Cerebellar cortex (tissue), 1 donor: ENCODE measurements around the gene GIT1.

Experiments
- DNase-seq: peaks from one replicate; pipeline ENCODE4 v3.0.0-alpha.2; 2015; ENCODE audit warnings: low spot score

GIT1 gene

DNA sequence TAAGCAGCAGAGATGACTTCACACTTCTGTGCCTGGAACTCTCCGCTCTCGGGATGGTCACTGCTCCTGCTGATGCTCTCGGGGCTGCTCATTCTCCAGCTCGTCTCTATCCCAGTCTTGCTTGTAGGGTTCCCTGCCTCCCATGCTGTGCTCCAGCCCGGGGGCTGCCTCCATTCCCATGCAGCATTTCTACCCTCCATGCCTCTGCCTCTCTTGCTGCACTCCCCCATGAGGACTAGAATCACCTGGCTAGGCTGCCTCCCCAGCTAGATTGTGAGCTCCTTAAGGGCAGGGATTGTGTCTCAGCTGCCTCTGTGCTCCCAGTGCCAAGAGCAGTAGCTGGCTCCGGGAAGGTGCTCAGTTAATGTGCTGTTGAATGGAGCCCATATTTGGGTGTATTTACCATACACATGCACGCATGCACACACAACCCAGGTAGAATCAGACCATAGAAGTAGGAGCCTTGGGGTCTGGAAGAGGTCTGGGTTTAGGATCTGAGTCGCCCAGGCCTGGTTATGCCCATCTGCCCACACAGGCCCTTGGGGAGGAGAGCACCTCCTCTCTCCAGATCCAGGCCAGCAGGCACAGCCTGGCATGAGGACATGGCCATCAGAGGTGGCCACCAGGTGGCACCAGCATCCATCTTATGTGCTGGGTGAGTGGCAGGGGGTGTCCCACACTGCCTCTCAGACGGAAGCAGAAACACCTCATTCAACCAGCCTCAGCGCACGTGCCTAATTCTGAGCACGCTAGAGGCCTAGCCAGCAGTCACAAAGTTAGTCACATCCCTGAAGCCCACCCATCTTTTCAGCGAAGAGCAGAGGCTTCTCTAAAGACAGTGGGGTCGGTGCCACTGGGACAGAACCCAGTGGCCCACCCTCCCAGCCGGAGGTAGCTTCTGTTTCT, 9.3 kb downstream of the GIT1 start:
- peak; percentile 90 for DNase-seq

DNA sequence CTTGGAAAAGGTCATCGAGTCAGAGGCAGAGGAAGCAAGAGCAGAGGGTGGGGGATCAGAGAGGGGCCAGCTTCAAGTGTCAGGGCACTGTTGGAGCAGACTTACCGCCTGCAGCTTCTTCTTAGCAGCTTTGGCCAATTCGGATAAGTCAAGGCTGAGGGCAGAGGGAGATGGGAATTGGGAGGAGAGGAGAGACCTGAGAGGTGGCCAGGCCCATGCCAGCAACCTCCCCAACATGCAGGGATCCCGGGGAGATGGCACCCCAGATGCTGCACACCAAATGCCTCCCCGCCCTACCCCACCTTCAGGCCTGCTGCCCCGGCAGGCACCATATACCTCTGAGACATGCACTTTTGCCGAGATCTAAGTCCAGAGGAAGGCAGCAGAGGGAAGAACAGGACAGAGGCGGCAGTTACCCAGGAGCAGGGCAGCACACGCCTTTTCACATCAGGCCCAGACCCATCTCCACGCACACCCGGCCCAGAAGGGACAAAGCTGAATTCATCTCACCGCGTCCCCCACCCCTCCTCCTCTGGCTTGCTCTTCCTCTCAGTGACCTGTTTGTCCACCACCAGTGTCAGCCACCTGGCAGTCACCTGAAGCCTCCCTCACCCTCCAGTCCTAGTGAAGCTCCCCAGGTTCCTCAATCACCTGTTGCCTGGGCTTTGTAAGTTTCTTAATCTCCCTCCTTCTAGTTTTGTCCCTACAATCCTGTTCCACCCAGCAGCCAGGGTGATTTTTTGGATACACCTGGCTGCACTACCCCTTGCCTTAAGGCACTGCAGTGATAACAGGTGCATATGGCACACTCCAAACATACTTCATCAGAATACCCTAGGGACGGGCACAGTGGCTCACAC, 10.6 kb downstream of the GIT1 start:
- DNase-seq: no peak

DNA sequence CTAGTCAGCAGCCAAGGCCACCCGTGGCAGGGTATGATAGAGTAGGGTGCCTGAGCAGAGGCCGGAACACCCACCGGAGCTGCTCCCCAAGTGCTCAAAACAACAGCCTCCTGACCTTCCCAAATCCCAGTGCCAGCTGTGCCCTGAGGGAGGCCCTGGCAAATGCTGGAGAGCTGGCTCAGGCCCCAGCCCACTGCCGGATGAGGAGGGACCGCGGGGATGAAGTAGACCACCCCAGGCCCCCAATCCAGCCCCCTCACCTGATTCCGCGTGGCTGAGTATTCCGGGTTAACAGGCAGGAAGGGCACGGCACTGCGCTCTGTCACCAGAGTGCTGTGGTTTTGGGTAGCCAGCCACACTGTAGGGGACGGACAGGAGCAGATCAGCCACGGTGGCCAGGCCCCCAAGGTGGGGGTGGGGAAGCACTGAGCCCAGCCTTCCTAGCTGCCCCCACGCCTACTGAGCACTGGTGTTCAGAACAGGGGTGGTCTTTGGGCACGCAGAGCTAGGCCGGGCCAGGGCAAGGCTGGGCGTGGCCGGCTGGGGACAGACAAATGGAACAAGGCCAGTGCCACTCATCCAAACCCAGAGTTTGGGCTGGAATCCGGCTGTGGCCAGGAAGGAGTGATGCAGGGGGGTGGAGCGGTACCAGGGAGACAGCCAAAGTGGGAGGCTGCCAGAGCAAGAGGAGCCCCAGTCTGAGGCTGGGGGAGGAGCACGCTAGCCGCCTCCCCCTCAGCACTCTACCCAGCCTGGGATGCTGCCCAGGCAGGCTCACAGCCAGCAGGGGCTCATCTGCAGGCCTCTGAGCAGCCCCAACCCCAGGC, 11.8 kb downstream of the GIT1 start:
- no peak for DNase-seq

DNA sequence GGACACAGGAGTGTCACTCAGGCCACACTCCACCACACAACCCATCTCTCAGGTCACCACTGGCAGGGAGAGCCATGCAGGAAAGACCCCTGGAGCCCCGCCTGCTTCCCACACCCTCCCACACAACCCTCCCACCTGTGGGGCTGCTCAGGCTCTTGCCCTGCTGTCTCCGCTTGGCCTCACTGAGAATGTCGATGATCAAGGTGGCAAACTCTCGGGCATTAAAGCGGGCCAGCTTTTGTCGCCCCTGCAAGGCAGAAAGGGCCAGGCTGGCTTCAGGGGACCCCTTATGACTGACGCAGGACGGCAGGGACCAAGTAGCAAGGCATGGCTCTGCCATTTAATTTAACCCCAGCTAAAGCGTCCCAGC, 12.5 kb downstream of the GIT1 start:
- DNase-seq: no peak

DNA sequence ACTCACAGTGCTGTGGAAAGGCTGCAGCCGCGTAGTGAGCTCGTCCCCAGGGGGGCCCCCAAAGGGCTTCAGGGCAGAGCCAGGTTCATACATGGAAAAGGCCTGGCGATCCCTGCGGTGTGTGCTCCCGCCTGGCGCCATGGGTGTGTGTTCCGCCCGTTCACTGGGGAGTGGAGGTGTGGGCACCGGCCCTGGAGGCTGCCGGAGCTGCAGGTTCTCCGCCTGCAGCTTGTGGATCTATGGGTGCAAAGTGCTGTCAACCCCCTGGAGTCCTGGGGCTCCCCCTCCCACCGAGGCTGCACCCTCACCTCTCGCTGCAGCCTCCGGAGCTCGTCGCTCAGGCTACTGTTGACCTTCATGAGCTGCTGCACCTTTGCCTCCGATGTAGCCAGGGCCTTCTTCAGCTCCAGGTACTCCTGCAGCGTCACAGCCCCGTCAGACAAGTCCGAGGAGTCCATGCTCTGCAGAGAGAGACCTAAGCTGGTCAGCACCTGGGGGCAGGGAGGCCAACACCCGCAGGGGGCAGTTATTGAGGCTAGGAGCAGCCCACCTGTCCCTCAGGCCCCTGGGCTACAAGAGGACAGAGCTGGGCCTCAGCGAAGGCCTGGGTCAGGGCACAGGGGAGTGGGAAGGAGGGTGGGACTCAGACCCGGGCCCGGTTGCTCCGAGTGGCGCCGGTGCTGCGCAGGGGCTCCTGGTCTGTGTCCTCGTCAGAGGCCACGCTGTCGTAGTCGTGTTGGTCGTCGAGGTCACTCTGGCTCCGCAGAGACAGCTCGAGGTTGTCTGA, 13.0 kb downstream of the GIT1 start:
- no peak for DNase-seq

DNA sequence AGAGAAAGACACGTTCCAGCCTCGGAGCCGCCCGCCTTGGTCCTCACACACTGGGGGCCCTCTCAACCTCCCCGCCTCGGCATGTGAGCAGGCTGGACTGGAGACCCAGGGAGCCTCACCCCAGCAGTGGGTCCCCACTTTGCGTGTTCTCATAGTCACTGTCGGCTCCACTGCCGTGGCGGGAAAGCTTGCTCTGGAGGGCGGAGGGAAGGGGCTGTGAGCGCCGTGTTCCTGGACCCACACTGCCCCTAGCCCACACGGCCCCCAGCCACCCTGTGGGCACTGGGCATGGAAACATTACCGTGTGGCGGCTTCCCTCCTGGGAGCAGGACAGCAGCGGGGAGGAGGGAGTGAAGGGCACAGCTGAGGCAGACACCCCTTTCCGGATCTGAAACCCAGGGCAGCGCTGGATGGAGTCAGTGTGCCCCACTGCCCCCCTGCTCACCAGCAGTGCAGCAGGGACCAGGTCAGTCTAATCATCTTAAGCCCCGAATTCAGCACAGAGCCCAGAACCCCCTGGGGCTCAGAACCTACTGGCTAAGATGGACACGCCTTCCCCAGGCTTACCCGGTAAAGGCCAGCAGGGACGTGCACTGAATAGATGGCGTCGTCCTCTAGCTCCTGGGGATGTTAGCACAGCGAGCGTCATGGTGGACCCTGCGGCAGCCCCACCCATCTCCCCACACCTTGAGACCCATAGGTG, 13.8 kb downstream of the GIT1 start:
- DNase-seq: no peak

DNA sequence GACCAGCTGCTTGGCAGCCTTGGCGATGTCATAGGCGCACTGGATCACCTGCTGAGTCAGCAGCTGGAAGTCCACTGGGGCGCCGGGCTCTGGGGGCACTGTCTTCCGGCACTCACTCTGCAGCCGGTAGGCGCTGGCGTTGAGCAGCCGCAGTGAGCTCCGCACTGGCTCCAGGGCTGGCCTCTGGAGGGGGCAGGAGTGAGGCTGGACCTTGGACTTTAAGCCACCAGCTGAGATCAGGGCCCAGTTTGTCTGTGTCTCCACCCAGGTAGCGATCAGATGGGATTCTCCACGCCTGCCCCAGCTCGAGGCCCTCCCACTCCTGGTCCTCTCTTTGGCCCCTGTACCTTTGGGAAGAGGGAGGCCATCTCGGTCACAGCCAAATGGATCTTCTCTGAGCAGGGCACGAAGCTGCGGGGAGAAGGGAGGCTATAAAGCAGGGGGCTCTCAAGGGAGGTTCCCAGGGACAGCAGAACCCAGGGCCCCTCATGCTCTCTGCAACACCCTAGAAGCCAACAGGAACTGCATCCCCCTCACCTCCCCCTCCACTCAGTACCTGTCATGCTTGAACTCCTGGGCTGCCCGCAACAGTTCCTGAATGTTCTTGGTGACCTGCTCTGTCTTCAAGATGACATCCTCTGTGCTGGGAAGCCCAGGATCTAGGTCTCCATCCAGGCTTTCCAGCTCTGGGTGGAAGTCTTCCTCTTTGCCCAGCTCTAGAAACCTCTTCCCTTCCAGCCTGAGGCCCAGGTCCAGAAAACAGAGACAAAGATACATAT, 14.5 kb downstream of the GIT1 start:
- DNase-seq: no peak

DNA sequence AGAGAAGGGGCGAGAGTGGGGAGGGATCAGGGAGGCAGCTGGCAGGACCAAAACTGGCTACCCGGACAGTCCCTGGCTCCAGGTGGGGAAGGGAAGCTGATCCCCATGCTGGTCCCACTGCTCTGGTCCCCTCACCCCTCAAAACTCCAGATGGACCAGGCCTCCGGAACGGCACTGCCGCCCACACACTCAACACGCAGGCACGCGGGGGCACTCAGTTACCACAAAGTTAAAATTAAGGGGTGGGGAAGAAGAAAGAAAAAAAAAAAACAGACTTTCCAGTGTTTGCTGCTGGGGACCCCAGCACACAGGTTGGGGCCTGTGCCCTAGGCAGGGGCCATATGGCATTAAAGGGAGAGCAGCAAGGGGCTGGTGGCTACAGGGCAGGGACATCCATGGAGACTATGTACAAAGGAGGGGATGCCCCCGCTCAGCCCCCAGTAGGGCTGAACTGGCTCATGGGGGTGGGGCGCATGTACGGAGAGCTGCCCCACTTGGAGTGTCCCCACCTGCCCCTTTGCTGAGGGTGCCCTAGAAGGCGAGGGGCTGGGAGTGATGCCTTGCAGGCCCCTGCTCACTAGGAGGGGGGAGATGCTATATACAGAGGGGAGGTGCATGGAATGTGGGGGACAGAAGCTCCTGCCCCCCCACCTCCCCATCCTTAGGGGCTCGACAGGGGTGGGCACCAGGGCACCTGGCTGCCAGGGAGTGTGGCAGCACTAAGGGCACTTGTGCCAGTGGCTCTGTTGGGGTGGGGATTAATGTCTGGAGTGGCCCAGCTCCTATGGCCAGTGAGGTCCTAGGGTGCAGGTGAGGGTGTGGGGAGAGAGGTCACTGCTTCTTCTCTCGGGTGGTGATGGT, 15.3 kb downstream of the GIT1 start:
- no peak for DNase-seq

DNA sequence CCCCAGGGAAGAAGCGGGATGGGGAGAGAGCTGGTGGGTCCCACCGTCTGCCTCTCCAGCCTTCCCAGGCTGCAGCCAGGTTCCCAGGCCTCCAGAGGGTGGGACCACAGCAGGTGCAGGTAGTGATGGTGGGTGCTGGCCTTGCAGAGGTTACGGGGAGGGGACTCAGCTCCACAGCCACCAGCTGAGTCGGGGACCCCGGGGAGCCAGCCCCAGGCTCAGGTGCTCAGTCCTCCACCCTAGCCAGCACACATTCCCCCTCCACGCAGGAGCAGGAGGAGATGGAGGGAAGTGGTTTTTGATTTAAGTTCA, 15.9 kb downstream of the GIT1 start:
- DNase-seq: no peak

DNA sequence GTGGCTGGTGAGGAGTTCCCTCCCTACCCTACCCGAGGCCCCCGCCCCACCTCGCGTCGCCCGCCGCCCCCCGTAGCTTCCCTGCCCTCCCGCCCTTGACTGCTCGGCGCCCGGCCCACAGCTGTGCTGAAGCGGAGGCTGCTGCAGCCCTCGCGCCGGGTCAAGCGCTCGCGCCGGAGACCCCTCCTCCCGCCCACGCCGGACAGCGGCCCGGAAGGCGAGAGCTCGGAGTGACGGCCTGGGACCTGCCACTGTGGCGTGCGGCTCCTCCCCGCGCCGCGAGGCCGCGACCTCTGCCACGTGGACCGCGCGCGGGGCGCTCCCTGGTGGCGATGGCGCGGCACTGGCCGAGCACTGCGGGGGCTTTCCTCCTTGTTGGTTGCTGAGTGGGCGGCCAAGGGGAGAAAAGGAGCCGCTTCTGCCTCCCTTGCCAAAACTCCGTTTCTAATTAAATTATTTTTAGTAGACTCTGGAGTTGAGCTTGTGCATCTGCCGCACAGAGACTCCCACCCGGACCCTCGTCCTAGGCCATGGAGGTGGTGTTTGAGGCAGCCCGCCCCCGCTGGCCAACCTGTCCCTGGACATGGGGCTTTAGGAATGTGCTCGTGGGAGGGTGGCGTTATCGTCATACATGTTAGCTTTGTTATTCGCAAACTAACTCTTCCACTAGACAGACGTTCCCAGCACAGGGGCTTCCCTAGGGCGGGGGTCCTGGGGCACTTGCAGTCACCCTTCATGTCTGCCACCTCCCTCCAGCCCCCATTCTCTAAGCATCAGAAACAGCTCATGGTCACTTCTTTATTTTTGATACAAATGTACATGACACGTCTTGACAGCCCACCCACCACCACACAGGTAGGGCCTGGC, 16.5 kb downstream of the GIT1 start:
- no peak for DNase-seq

DNA sequence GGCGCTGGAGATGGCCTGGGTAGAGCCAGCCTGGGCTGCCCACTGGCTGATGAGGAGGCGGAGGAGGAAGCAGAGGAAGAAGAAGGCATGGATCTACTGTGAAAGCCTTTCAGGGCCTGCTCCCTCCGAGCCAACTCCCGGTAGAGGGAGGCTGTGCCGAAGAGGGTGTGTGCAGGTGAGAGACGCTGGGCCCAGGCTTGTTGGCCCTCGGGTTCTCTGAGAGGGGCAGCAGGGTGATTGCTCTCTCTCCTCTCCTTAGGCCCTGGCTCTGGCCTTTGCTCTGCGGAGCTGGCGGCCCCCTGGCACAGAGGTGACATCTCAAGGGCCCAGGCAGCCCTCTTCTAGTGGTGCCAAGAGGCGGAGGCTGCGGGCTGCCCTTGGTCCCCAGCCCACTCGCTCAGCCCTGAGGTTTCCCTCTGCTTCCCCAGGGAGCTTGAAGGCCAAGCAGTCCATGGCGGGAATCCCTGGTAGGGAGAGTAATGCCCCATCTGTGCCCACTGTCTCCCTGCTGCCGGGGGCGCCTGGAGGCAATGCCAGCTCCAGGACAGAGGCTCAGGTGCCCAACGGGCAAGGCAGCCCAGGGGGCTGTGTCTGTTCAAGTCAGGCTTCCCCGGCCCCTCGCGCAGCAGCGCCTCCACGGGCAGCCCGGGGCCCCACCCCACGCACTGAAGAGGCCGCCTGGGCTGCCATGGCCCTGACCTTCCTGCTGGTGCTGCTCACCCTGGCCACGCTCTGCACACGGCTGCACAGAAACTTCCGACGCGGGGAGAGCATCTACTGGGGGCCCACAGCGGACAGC, 17.4 kb downstream of the GIT1 start:
- DNase-seq: no peak

DNA sequence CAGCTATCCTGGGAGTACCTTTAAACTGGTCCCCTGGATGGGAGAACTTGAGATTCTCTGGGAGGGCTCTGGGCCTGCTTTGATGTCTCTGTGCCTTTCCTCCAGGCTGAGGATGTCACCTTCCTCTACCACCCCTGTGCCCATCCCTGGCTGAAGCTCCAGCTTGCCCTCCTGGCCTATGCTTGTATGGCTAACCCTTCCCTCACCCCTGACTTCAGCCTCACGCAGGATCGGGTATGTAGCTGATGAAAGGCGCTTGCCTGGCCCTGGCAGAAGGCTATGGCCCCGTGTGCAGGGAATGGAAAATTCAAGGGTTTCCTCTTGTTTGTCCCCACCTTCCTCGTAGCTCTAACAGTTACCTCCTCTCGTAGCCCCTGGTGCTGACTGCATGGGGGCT, 18.0 kb downstream of the GIT1 start:
- DNase-seq: no peak

DNA sequence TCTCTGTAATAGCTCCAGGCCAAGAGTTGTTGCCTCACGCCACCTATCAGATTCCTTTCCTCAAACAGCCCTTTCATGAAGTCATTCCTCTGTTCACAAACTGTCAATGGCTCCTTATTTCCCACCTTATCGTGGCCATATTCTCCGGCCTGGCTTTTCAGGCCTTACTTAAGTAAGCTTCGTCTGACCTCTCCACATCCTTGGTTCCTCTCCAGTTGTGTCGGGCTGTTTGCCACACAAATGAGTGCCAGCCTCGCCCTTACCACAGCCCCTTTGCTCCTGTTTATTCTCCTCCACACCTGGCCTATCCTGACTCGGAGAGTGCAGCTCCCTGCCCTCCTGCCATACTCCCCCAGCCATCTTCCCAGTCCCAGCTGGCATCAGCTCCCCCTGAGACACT, 18.9 kb downstream of the GIT1 start:
- DNase-seq: no peak

DNA sequence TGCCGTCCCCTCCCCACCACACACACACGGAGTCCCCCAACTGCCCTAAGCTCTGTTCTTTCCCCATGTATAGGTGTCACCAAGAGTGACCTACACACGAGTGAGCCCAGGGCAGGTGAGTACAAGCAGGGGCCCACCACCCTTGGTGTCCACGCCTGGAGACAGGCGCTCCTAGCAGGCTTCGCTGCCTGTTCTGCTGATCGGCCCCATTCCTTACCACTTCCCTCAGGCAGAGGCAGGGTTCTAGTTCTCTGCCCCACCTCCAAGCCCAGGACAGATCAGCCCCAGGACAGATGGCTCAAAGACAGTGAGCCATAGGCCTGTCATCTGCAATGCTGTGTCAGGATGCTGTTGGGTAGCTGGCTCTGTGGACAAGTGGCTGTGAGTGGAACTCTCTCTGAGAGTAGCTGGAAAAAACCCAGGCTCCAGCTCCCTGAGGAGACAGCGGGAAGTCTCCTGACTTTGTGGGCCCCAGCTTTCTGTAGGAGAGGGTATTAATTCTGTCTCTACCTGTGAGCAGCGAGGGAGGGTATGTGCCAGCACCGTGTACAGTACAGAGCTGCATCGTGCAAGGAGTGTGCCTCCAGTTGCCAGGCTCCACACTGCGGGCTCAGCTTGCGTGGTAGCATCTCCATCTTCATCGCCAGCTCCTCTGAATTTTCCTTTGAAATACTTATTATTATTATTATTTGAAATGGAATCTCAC, 20.1 kb downstream of the GIT1 start:
- DNase-seq: no peak

DNA sequence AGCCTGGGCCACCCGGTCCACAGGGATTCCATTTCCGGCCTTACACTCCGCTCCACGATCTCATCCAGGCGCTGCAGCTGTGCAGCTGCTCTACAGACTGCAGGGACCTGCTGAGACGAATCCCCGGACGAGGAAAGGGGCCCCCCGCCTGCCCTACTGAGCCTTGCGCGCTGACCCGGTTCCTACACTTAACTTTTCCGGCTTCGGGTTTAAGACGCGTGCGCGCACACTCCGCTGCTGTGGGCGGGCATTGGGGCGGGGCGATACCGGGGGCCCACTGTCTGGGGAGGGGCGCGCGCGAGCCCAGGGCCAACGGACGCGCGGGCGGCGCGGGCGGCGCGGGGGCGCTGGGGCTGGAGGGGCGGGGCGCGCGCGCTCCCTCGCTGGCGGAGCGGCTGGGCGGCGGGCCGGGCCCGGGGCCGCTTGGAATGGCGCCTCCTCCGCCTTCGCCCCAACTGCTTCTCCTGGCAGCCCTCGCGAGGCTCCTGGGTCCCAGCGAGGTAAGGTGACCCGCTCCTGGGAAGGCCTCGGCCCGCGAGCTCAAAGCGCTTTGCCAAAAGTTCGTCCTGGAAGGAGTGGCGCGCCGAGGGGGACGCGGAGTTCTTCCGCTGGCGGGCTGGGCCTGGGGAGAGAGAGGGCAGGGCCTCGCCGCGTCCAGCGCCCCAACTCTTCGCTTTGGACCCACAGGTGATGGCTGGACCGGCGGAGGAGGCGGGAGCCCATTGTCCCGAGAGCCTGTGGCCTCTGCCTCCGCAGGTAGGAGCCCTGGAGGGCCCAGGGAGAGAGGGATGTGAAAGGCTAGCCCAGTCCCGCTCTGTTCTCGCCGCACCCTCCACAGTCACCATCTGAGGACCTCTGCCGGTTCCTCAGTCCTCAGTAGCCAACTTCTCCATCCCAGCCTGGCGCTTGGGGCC, 20.9 kb downstream of the GIT1 start, which contains the start of gene TP53I13:
Gene TP53I13, plus strand, starts transcription at position 371 of the 914 bp plus-strand sequence. Its CDS starts 58 bp downstream, at position 429.
- peak; percentile 63 for DNase-seq
